CD8-positive, alpha-beta memory T cell (primary cell): ENCODE results near the gene ENDOD1. TPM values are rescaled to one million over a fixed set of nuclear protein-coding genes. Genes with fewer than 3 reads are reported as not detected.

Experiments
- CTCF ChIA-PET: fragments of 350-600 bp; sonication (Branson Sonifier 250); formaldehyde crosslinking; loops from one replicate; lab custom pipeline; 2021; ENCODE audit warnings: antibody characterized with exemption; lab: Charles Lee
- POLR2A ChIA-PET: fragments of 350-600 bp; sonication (Branson Sonifier 250); formaldehyde crosslinking; loops from one replicate; lab custom pipeline; 2021; ENCODE audit warnings: antibody characterized with exemption; lab: Charles Lee
- DNase-seq, 5 donors: peaks; one replicate each; pipeline versions ENCODE4 v3.0.0 to v3.0.0-alpha.2; 2020 to 2022; ENCODE audit warnings: mixed read lengths in 1 of 5
- H3K27ac ChIP-seq: one replicate; pipeline ENCODE4 v1.7.0; 2013; ENCODE audit warnings: low read depth, mild to moderate bottlenecking, low read length, moderate library complexity
- H3K27me3 ChIP-seq: 2 replicates; pipeline ENCODE4 v1.7.0; 2013; ENCODE audit warnings: low read length, mild to moderate bottlenecking; ENCODE audit not compliant: insufficient read depth, poor library complexity, severe bottlenecking
- H3K36me3 ChIP-seq: 2 replicates; pipeline ENCODE4 v1.7.0; 2013; ENCODE audit warnings: mild to moderate bottlenecking, low read length, moderate library complexity; ENCODE audit not compliant: insufficient read depth
- H3K4me1 ChIP-seq: 2 replicates; pipeline ENCODE4 v1.7.0; 2013; ENCODE audit warnings: mild to moderate bottlenecking, low read length, moderate library complexity; ENCODE audit not compliant: insufficient read depth
- H3K4me3 ChIP-seq: 2 replicates; pipeline ENCODE4 v1.7.0; 2013; ENCODE audit warnings: mild to moderate bottlenecking, low read length
- H3K9me3 ChIP-seq: 2 replicates; pipeline ENCODE4 v1.7.0; 2013; ENCODE audit warnings: mild to moderate bottlenecking, low read length
- H3K27ac Mint-ChIP-seq, 8 donors: one replicate each; pipeline ENCODE4 v1.8.0; 2020 to 2021; ENCODE audit warnings: mixed read lengths in 8 of 8, mild to moderate bottlenecking in 6 of 8, inconsistent platforms in 3 of 8, moderate library complexity in 3 of 8
- H3K27me3 Mint-ChIP-seq, 2 donors: one replicate each; pipeline ENCODE4 v1.8.0; 2020 to 2021; ENCODE audit warnings: mixed read lengths in 2 of 2, mild to moderate bottlenecking in 1 of 2, moderate library complexity in 1 of 2
- H3K36me3 Mint-ChIP-seq, 3 donors: one replicate each; pipeline ENCODE4 v1.8.0; 2020 to 2021; ENCODE audit warnings: mixed read lengths in 3 of 3, inconsistent platforms in 1 of 3, mild to moderate bottlenecking in 1 of 3
- H3K4me1 Mint-ChIP-seq, 3 donors: one replicate each; pipeline ENCODE4 v1.8.0; 2020 to 2021; ENCODE audit warnings: mixed read lengths in 3 of 3, inconsistent platforms in 1 of 3, mild to moderate bottlenecking in 1 of 3
- H3K4me3 Mint-ChIP-seq, 7 donors: one replicate each; pipeline ENCODE4 v1.8.0; 2020 to 2021; ENCODE audit warnings: mixed read lengths in 7 of 7, mild to moderate bottlenecking in 6 of 7, moderate library complexity in 4 of 7, inconsistent platforms in 2 of 7
- H3K9me3 Mint-ChIP-seq, 5 donors: one replicate each; pipeline ENCODE4 v1.8.0; 2020 to 2022; ENCODE audit warnings: mixed read lengths in 5 of 5, mild to moderate bottlenecking in 3 of 5, moderate library complexity in 2 of 5, inconsistent platforms in 1 of 5
- polyA plus RNA-seq: library from polyadenylated mRNA; unstranded; fragments of 300-500 nt; fragmentation: Illumina TruSeq; gene quantifications from one replicate; pipeline ENCODE4 v1.2.3, GENCODE V29; 2021
- total RNA-seq, 2 experiments: library from RNA; stranded (reverse); gene quantifications; one replicate each; pipeline ENCODE4 v1.2.3, GENCODE V29; 2021

ENDOD1 gene
- total and polyA plus RNA-seq, 3 experiments from 2014 or later: 11.1 to 30.1 (median 29.6) TPM

DNA sequence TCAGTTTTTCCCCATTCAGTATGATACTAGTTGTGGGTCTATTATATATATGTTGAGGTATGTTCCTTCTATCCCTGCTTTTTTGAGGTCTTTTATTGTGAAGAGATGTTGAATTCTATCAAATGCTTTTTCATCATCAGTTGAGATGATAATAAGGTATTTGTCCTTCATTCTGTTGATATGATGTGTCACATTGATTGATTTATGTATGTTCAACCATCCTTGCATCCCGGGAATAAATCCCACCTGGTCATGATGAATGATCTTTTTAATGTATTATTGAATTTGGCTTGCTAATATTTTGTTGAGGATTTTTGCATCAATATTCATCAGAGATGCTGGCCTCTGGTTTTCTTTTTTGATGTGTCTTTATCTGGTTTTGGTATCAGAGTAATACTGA is 26.0 kb downstream of the ENDOD1 start:
- H3K4me3 Mint-ChIP-seq: no peak overlapping the region
- Histone ChIP-seq H3K27me3 (no peaks in the 10 kb centered on the region), H3K4me1 (no peaks in the 10 kb centered on the region), H3K27ac (no peak overlapping the region), H3K4me3 (no peak overlapping the region), H3K36me3 (no peaks in the 10 kb centered on the region), H3K9me3 (no peaks in the 10 kb centered on the region)
- POLR2A ChIA-PET: no interaction called here
- H3K9me3 Mint-ChIP-seq: no peaks in the 10 kb centered on the region
- no peak for DNase-seq
- peaks cover 7 to 15% (median 9%) of the 10 kb centered on the region in 3 donors for H3K36me3 Mint-ChIP-seq
- CTCF ChIA-PET: interaction anchor here (1.7 kb wide), 1 partner anchor 24 kb away, joined by 4 read pairs; no protein-coding TSS in a partner anchor
- H3K27me3 Mint-ChIP-seq: no peaks in the 10 kb centered on the region
- peaks cover 9 to 34% (median 11%) of the 10 kb centered on the region in 3 donors for H3K4me1 Mint-ChIP-seq
- no peak overlapping the region for H3K27ac Mint-ChIP-seq

- no peaks in the 10 kb centered on the region for H3K36me3 ChIP-seq
- H3K4me3 Mint-ChIP-seq: no peak overlapping the region
- no peak overlapping the region for H3K4me3 ChIP-seq
- H3K27ac ChIP-seq: no peak overlapping the region
- H3K36me3 Mint-ChIP-seq: peaks cover 0 to 11% (median 3%) of the 10 kb centered on the region in 3 donors
- H3K27ac Mint-ChIP-seq: peak overlapping the region in 2 of 8 donors; percentile 29 to 43
- no peaks in the 10 kb centered on the region for H3K9me3 Mint-ChIP-seq
- ChIA-PET POLR2A (no interaction called here), CTCF (no interaction called here)
- no peaks in the 10 kb centered on the region for H3K27me3 ChIP-seq
- H3K27me3 Mint-ChIP-seq: no peaks in the 10 kb centered on the region
- DNase-seq: no peak
- H3K4me1 ChIP-seq: no peaks in the 10 kb centered on the region
- no peaks in the 10 kb centered on the region for H3K9me3 ChIP-seq
- peaks cover 0 to 20% (median 3%) of the 10 kb centered on the region in 3 donors for H3K4me1 Mint-ChIP-seq
These were observed 29.9 kb downstream of the ENDOD1 start for GRCh38 chr11:95119361-95120060.

GRCh38 chr11:95121698-95122097 is 32.1 kb downstream of the ENDOD1 start:
- H3K9me3 ChIP-seq: no peaks in the 10 kb centered on the region
- no peak overlapping the region for H3K27ac Mint-ChIP-seq
- no peaks in the 10 kb centered on the region for H3K9me3 Mint-ChIP-seq
- H3K27ac ChIP-seq: no peak overlapping the region
- no peaks in the 10 kb centered on the region for H3K36me3 ChIP-seq
- no peak overlapping the region for H3K4me3 Mint-ChIP-seq
- DNase-seq: no peak
- no peaks in the 10 kb centered on the region for H3K27me3 Mint-ChIP-seq
- POLR2A ChIA-PET: no interaction called here
- H3K36me3 Mint-ChIP-seq: peaks cover 0 to 15% (median 3%) of the 10 kb centered on the region in 3 donors
- H3K4me1 Mint-ChIP-seq: peaks cover 0 to 20% (median 4%) of the 10 kb centered on the region in 3 donors
- CTCF ChIA-PET: no interaction called here
- no peak overlapping the region for H3K4me3 ChIP-seq
- no peaks in the 10 kb centered on the region for H3K4me1 ChIP-seq
- no peaks in the 10 kb centered on the region for H3K27me3 ChIP-seq

DNA sequence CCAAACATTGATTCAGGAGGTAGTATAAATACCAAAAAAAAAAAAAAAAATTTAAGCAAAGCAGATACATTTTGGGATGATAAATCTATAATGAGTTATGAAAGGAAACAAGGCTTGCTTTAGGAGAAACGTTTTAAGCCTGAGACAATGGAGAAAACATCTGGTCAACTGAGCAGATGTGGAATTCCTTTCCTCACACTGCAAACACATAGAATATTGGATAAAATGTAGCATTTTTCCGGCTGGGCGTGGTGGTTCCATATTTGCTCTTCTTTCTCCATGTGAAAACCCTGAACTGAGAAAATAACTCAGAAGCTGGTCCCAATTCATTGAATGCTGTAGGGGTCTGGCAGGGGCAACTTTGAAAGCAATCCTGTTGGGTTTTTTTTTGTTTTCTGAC is 33.9 kb downstream of the ENDOD1 start:
- H3K9me3 Mint-ChIP-seq: no peaks in the 10 kb centered on the region
- DNase-seq: no peak
- no peak overlapping the region for H3K4me3 Mint-ChIP-seq
- Histone ChIP-seq H3K27ac (no peak overlapping the region), H3K36me3 (no peaks in the 10 kb centered on the region), H3K4me3 (no peak overlapping the region), H3K9me3 (no peaks in the 10 kb centered on the region), H3K27me3 (no peaks in the 10 kb centered on the region), H3K4me1 (no peaks in the 10 kb centered on the region)
- peaks cover 0 to 11% (median 2%) of the 10 kb centered on the region in 3 donors for H3K4me1 Mint-ChIP-seq
- CTCF ChIA-PET: no interaction called here
- no peak overlapping the region for H3K27ac Mint-ChIP-seq
- no peaks in the 10 kb centered on the region for H3K27me3 Mint-ChIP-seq
- peaks cover 2 to 11% (median 7%) of the 10 kb centered on the region in 3 donors for H3K36me3 Mint-ChIP-seq
- POLR2A ChIA-PET: no interaction called here

GRCh38 chr11:95128602-95129001 is 39.0 kb downstream of the ENDOD1 start:
- H3K27ac Mint-ChIP-seq: no peak overlapping the region
- DNase-seq: no peak
- ChIA-PET POLR2A (no interaction called here), CTCF (no interaction called here)
- no peaks in the 10 kb centered on the region for H3K4me1 ChIP-seq
- no peaks in the 10 kb centered on the region for H3K27me3 ChIP-seq
- H3K36me3 ChIP-seq: no peaks in the 10 kb centered on the region
- no peaks in the 10 kb centered on the region for H3K27me3 Mint-ChIP-seq
- H3K4me3 Mint-ChIP-seq: no peak overlapping the region
- no peak overlapping the region for H3K27ac ChIP-seq
- no peaks in the 10 kb centered on the region for H3K9me3 ChIP-seq
- no peak overlapping the region for H3K4me3 ChIP-seq
- peaks cover 8 to 45% (median 23%) of the 10 kb centered on the region in 3 donors for H3K36me3 Mint-ChIP-seq
- H3K4me1 Mint-ChIP-seq: peaks cover 0 to 9% (median 2%) of the 10 kb centered on the region in 3 donors
- no peaks in the 10 kb centered on the region for H3K9me3 Mint-ChIP-seq

DNA sequence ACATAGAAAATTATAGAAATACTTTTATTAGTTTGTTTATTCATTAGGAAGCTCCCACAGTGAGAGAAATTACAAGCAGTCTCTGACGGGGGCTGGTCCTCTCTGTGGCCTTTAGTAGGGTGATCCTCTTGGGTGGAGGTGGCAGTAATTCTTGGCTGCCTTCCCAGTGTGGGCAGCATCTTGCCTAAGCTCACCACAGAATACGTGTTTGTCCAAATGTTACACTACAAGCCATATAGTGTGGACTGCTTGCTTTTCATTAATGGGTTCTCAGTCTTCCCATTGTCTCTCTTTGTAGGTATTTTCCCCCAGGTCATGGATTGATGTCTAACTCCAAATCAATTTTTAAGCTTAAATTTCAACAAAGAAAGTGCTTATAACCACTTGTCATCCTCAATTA is 43.3 kb downstream of the ENDOD1 start:
- H3K4me3 ChIP-seq: no peak overlapping the region
- no peak for DNase-seq
- ChIA-PET CTCF (no interaction called here), POLR2A (no interaction called here)
- Mint-ChIP-seq H3K27ac (peak overlapping the region in 3 of 8 donors; percentile 12 to 66 (median 12)), H3K27me3 (no peaks in the 10 kb centered on the region), H3K36me3 (peaks cover 4 to 44% (median 24%) of the 10 kb centered on the region in 3 donors), H3K4me1 (peaks cover 0 to 9% (median 0%) of the 10 kb centered on the region in 3 donors), H3K9me3 (no peaks in the 10 kb centered on the region), H3K4me3 (no peak overlapping the region)
- no peaks in the 10 kb centered on the region for H3K4me1 ChIP-seq
- no peaks in the 10 kb centered on the region for H3K27me3 ChIP-seq
- H3K36me3 ChIP-seq: no peaks in the 10 kb centered on the region
- no peaks in the 10 kb centered on the region for H3K9me3 ChIP-seq
- H3K27ac ChIP-seq: no peak overlapping the region

GRCh38 chr11:95134491-95134890 is 44.8 kb downstream of the ENDOD1 start:
- Mint-ChIP-seq H3K27ac (peak overlapping the region in 1 of 8 donors; percentile 57), H3K4me1 (peaks cover 0 to 9% (median 0%) of the 10 kb centered on the region in 3 donors), H3K27me3 (peaks cover 0 to 2% of the 10 kb centered on the region in 2 donors), H3K4me3 (no peak overlapping the region), H3K9me3 (no peaks in the 10 kb centered on the region), H3K36me3 (peaks cover 4 to 29% (median 16%) of the 10 kb centered on the region in 3 donors)
- Histone ChIP-seq H3K4me1 (no peaks in the 10 kb centered on the region), H3K36me3 (no peaks in the 10 kb centered on the region), H3K9me3 (no peaks in the 10 kb centered on the region), H3K27me3 (no peaks in the 10 kb centered on the region), H3K4me3 (no peak overlapping the region), H3K27ac (no peak overlapping the region)
- ChIA-PET CTCF (no interaction called here), POLR2A (no interaction called here)
- DNase-seq: no peak

DNA sequence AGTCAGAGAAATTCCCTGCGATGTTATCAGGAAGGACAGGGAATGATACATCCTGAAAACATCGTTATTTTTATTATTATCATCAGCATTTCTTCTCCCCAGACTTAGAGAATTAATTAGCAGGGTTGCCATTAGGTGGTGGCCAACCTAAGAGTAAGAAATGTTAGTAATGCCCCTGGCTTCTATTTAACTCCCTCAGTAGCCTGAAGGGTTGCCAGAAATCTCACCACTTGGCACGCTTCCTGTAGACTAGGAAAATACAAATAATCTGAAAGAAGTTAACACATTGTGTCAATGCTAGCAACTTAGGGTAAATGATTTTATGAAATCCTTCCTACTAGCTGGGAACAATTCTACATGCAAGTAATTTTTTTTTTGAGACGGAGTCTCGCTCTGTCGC is 45.5 kb downstream of the ENDOD1 start:
- no peak overlapping the region for H3K27ac ChIP-seq
- Mint-ChIP-seq H3K36me3 (peaks cover 2 to 22% (median 10%) of the 10 kb centered on the region in 3 donors), H3K4me3 (no peak overlapping the region), H3K9me3 (no peaks in the 10 kb centered on the region), H3K4me1 (peaks cover 0 to 9% (median 0%) of the 10 kb centered on the region in 3 donors), H3K27me3 (peaks cover 0 to 2% of the 10 kb centered on the region in 2 donors), H3K27ac (peak overlapping the region in 1 of 8 donors; percentile 57)
- ChIA-PET CTCF (interaction anchor here (2.6 kb wide), 1 partner anchor 46 kb away, joined by 8 read pairs; the partner anchor contains the start of gene ENDOD1), POLR2A (no interaction called here)
- no peaks in the 10 kb centered on the region for H3K9me3 ChIP-seq
- no peaks in the 10 kb centered on the region for H3K36me3 ChIP-seq
- H3K4me3 ChIP-seq: no peak overlapping the region
- H3K27me3 ChIP-seq: no peaks in the 10 kb centered on the region
- no peak for DNase-seq
- H3K4me1 ChIP-seq: no peaks in the 10 kb centered on the region
